Measurements from ENCODE around the gene TPSB2.
"Not testable (repeated sequence)": the region's sequence is repeated elsewhere in the genome, so short reads cannot be mapped to it uniquely, and the experiment has no call there.

TPSB2 gene

GRCh38 chr16:1261131-1261892 lies 31.3 kb upstream of the TPSB2 start:
- DNase-seq = no peak

GRCh38 chr16:1260101-1260680 lies 30.2 kb upstream of the TPSB2 start:
- DNase-seq = no peak

GRCh38 chr16:1259760-1260068 lies 29.7 kb upstream of the TPSB2 start:
- DNase-seq = no peak

GRCh38 chr16:1258906-1259759 lies 29.1 kb upstream of the TPSB2 start:
- DNase-seq = peak; percentile 43

GRCh38 chr16:1258225-1258600 lies 28.2 kb upstream of the TPSB2 start:
- DNase-seq = no peak

- DNase-seq = no peak
Observed at GRCh38 chr16:1257561-1258224, 27.7 kb upstream of the TPSB2 start.

GRCh38 chr16:1256874-1257322 lies 26.9 kb upstream of the TPSB2 start:
- no peak for DNase-seq

- DNase-seq = not testable (repeated sequence)
Observed at GRCh38 chr16:1256296-1256873, 26.4 kb upstream of the TPSB2 start.

- DNase-seq = not testable (repeated sequence)
Observed at GRCh38 chr16:1255276-1256122, 25.5 kb upstream of the TPSB2 start, which contains the start of gene TPSD1. TSS of gene TPSD1 (plus strand) at chr16:1256069. CDS start at chr16:1256281, 212 bp downstream.

GRCh38 chr16:1254821-1255220 lies 24.8 kb upstream of the TPSB2 start:
- not testable (repeated sequence) for DNase-seq

- not testable (repeated sequence) for DNase-seq
Observed at GRCh38 chr16:1253701-1254364, 23.8 kb upstream of the TPSB2 start.

GRCh38 chr16:1249031-1249755 lies 19.2 kb upstream of the TPSB2 start:
- DNase-seq = not testable (repeated sequence)

GRCh38 chr16:1247903-1248537 lies 18.0 kb upstream of the TPSB2 start:
- DNase-seq = not testable (repeated sequence)

- no peak for DNase-seq
Observed at GRCh38 chr16:1245452-1246020, 15.6 kb upstream of the TPSB2 start.

GRCh38 chr16:1244881-1245280 lies 14.9 kb upstream of the TPSB2 start:
- no peak for DNase-seq

- not testable (repeated sequence) for DNase-seq
Observed at GRCh38 chr16:1243907-1244850, 14.2 kb upstream of the TPSB2 start.

- DNase-seq = not testable (repeated sequence)
Observed at GRCh38 chr16:1243363-1243762, 13.4 kb upstream of the TPSB2 start.

GRCh38 chr16:1241081-1241480 lies 11.1 kb upstream of the TPSB2 start:
- not testable (repeated sequence) for DNase-seq
